Gastroesophageal sphincter (tissue), 3 donors: Measurements from ENCODE around the gene MTFP1.

Source experiments
- CTCF ChIP-seq, 4 experiments: fragments of 200-600 bp in 2 of 4; fragments of 450-650 bp in 2 of 4; sonication (generic) in 1 of 4; IDR thresholded peaks; one replicate each; pipeline ENCODE4 v1.5.1; 2017 to 2019; ENCODE audit warnings: antibody characterized with exemption in 4 of 4, mild to moderate bottlenecking in 2 of 4, moderate library complexity in 2 of 4
- POLR2A ChIP-seq, 2 donors: fragments of 450-650 bp; IDR thresholded peaks; one replicate each; pipeline ENCODE4 v1.6.1; 2017; ENCODE audit warnings: antibody characterized with exemption in 2 of 2, mild to moderate bottlenecking in 2 of 2, moderate library complexity in 1 of 2

GRCh38 chr22:30425327-30425615 lies 297 bp upstream of the MTFP1 start:
- TF ChIP-seq CTCF (IDR thresholded peaks at IDR 0.05) (no peak), POLR2A (IDR thresholded peaks at IDR 0.05) (no peak)
